K562 (cell line): ENCODE measurements around the gene ANXA4. TPM values are rescaled to one million over a fixed set of nuclear protein-coding genes. Genes with fewer than 3 reads are reported as not detected.
A peak's percentile ranks its signal among the peaks of the same experiment; 100 is the strongest.

Experiments used
- CCAR2 ChIP-seq: fragments of 200-400 bp; formaldehyde crosslinking; IDR thresholded peaks from 2 replicates; pipeline ENCODE4 v1.6.1; 2017; ENCODE audit warnings: mild to moderate bottlenecking, low read depth, low read length
- CEBPB ChIP-seq: fragments of 450-650 bp; IDR thresholded peaks from 2 replicates; pipeline ENCODE4 v1.6.1; 2016; ENCODE audit warnings: missing genetic modification characterization, missing compliant biosample characterization
- CHD4 ChIP-seq: fragments of 200-600 bp; sonication (generic); IDR thresholded peaks from 3 replicates; pipeline ENCODE4 v1.6.1; 2012; ENCODE audit warnings: low read depth, mild to moderate bottlenecking, mixed read lengths, low read length, inconsistent platforms; ENCODE audit not compliant: insufficient read depth, insufficient replicate concordance, poor library complexity, severe bottlenecking
- ELF2 ChIP-seq: fragments of 250-450 bp; sonication (Bioruptor Pico); IDR thresholded peaks from 2 replicates; pipeline ENCODE4 v1.5.0; 2021; ENCODE audit warnings: mild to moderate bottlenecking
- ETS1 ChIP-seq: conservative IDR thresholded peaks from 2 replicates; pipeline ENCODE4 v1.6.1; 2011; ENCODE audit warnings: low read depth, mild to moderate bottlenecking, low read length; ENCODE audit not compliant: control insufficient read depth
- FOS ChIP-seq: IDR thresholded peaks from 3 replicates; pipeline ENCODE4 v1.6.1; 2011; ENCODE audit not compliant: insufficient read length; ENCODE audit errors: extremely low read depth
- FOSL1 ChIP-seq: fragments of 200-800 bp; sonication (Bioruptor generic); conservative IDR thresholded peaks from 2 replicates; pipeline ENCODE4 v1.6.1; 2016; ENCODE audit warnings: missing genetic modification characterization, missing compliant biosample characterization
- FOXP1 ChIP-seq: sonication (generic); formaldehyde crosslinking; IDR thresholded peaks from 2 replicates; pipeline ENCODE4 v1.8.0; 2022; ENCODE audit warnings: mild to moderate bottlenecking, missing genetic modification reagents
- GTF2E2 ChIP-seq: fragments of 200-800 bp; sonication (Bioruptor generic); IDR thresholded peaks from 2 replicates; pipeline ENCODE4 v1.6.1; 2016; ENCODE audit warnings: missing genetic modification characterization, missing compliant biosample characterization
- HCFC1 ChIP-seq: IDR thresholded peaks from 2 replicates; pipeline ENCODE4 v1.6.1; 2012; ENCODE audit warnings: low read depth, low read length, improper control_type of control experiment
- HDAC8 ChIP-seq: fragments of 450-650 bp; IDR thresholded peaks from 2 replicates; pipeline ENCODE4 v1.6.1; 2016; ENCODE audit warnings: mild to moderate bottlenecking, missing genetic modification characterization, moderate library complexity, missing compliant biosample characterization
- HNRNPUL1 ChIP-seq: fragments of 200-400 bp; formaldehyde crosslinking; IDR thresholded peaks from 2 replicates; pipeline ENCODE4 v1.6.1; 2017; ENCODE audit warnings: low read length
- KLF1 ChIP-seq: fragments of 450-650 bp; IDR thresholded peaks from 2 replicates; pipeline ENCODE4 v1.6.1; 2016; ENCODE audit warnings: missing genetic modification characterization, missing compliant biosample characterization
- MTA1 ChIP-seq: fragments of 450-650 bp; IDR thresholded peaks from 2 replicates; pipeline ENCODE4 v1.6.1; 2017; ENCODE audit warnings: borderline replicate concordance
- NR2F6 ChIP-seq: fragments of 450-650 bp; formaldehyde crosslinking; IDR thresholded peaks from 2 replicates; pipeline ENCODE4 v1.4.0; 2020; ENCODE audit warnings: mild to moderate bottlenecking
- SMAD3 ChIP-seq: fragments of 450-650 bp; formaldehyde crosslinking; conservative IDR thresholded peaks from 2 replicates; pipeline ENCODE4 v1.4.0; 2020; ENCODE audit warnings: mild to moderate bottlenecking
- TBL1XR1 ChIP-seq, 2 experiments: IDR thresholded peaks; 2 replicates each; pipeline ENCODE4 v1.6.1; 2012; ENCODE audit warnings: improper control_type of control experiment in 2 of 2, low read length in 2 of 2, mild to moderate bottlenecking in 1 of 2
- ZNF24 ChIP-seq: fragments of 450-650 bp; IDR thresholded peaks from 2 replicates; pipeline ENCODE4 v1.6.1; 2016
- ZNF785 ChIP-seq: fragments of 250-450 bp; sonication (Bioruptor Pico); IDR thresholded peaks from 2 replicates; pipeline ENCODE4 v1.4.0; 2020; ENCODE audit warnings: mild to moderate bottlenecking
- polyA plus RNA-seq, 8 experiments: library from polyadenylated mRNA; depleted of rRNA in 4 of 8; stranded (reverse) in 5 of 8; unstranded in 3 of 8; fragments of >200 nt; fragmentation: Nextera tagmentation in 2 of 8; fragmentation: Illumina TruSeq in 1 of 8; extraction: Ambion mirVana in 2 of 8; extraction: Trizol in 1 of 8; gene quantifications; 2 replicates each; pipeline versions ENCODE4 v1.2.1 to v1.2.3, GENCODE V29; 2011 to 2014; ENCODE audit warnings: inconsistent platforms in 1 of 8, missing spikeins in 1 of 8
- total RNA-seq, 7 experiments: library from RNA; depleted of rRNA in 6 of 7; stranded (reverse); fragments of >200 nt in 6 of 7; fragmentation: Illumina TruSeq in 2 of 7; extraction: Trizol in 2 of 7; gene quantifications; 2 replicates each; pipeline versions ENCODE4 v1.2.1 to v1.2.3, GENCODE V29; 2011 to 2021; ENCODE audit warnings: low replicate concordance in 1 of 7
- TF ChIP-seq, protein P1 (sequence below): fragments of 450-650 bp; IDR thresholded peaks from 2 replicates; pipeline ENCODE4 v1.6.1; 2018; ENCODE audit not compliant: partially characterized antibody
- TF ChIP-seq, protein P2 (sequence below): fragments of 250-450 bp; sonication (Bioruptor Pico); IDR thresholded peaks from 2 replicates; pipeline ENCODE4 v1.8.0; 2022; ENCODE audit warnings: inconsistent platforms
- TF ChIP-seq, protein P3 (sequence below): fragments of 250-450 bp; sonication (Bioruptor Pico); IDR thresholded peaks from 2 replicates; pipeline ENCODE4 v1.4.0; 2020

The ANXA4 gene
- total and polyA plus RNA-seq, 9 of the 15 experiments (the other 6 are each of a cell fraction or from before 2014, with no cell fraction given): 3.4 to 13.6 (median 11.6) TPM

DNA sequence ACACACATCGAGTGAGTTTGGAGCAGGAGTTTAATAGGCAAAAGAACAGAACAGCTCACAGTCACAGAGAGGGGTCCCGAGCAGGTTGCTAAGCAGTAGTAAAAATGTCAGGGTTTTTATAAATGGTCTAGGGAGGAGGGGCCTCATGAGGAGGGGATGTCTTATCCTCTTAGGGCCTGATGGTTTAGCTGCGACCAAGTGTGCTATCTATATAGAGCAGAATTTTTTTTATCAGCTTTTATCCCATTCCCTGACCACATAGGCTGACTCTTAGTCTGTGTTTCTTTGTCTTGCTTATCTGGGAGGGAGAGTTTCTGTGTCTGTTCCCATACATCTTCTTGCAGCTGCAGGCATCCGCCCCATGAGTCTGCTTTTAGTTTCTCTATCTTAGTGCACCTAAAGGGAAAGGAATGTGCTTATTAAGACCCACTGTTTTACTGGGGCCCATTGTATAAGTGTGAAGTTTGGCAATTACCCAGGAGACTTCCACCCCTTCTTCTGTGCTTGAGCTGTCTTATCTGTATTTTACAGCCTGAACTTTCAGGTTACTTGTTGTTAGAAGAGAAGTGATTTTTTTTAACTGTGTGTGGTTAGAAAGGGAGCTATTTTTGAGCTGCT is 57.1 kb downstream of the ANXA4 start (continued):
- TF ChIP-seq SMAD3 (CRISPR knock-in tag) (peak; percentile 92), MTA1 (peak; percentile 92), CCAR2 (no peak), HCFC1 (no peak), CEBPB (tag) (peak; percentile 74), HDAC8 (no peak), ELF2 (no peak), GTF2E2 (tag) (0 out of 2 replicates have a peak, but pooled peaks have one; percentile 62), ZNF24 (no peak), NR2F6 (no peak), ZNF785 (CRISPR knock-in tag) (no peak), KLF1 (tag) (peak; percentile 99), ETS1 (peak; percentile 85), FOS (no peak), CHD4 (no peak), FOXP1 (no peak), FOSL1 (tag) (peak; percentile 97), HNRNPUL1 (no peak), TBL1XR1 (IDR thresholded peaks at IDR 0.05; ENCODE audit: low read length in 2 of 2) (peak; percentile 87 to 91; a peak in 3 of 4 replicates)
- TF ChIP-seq, protein P1, sequence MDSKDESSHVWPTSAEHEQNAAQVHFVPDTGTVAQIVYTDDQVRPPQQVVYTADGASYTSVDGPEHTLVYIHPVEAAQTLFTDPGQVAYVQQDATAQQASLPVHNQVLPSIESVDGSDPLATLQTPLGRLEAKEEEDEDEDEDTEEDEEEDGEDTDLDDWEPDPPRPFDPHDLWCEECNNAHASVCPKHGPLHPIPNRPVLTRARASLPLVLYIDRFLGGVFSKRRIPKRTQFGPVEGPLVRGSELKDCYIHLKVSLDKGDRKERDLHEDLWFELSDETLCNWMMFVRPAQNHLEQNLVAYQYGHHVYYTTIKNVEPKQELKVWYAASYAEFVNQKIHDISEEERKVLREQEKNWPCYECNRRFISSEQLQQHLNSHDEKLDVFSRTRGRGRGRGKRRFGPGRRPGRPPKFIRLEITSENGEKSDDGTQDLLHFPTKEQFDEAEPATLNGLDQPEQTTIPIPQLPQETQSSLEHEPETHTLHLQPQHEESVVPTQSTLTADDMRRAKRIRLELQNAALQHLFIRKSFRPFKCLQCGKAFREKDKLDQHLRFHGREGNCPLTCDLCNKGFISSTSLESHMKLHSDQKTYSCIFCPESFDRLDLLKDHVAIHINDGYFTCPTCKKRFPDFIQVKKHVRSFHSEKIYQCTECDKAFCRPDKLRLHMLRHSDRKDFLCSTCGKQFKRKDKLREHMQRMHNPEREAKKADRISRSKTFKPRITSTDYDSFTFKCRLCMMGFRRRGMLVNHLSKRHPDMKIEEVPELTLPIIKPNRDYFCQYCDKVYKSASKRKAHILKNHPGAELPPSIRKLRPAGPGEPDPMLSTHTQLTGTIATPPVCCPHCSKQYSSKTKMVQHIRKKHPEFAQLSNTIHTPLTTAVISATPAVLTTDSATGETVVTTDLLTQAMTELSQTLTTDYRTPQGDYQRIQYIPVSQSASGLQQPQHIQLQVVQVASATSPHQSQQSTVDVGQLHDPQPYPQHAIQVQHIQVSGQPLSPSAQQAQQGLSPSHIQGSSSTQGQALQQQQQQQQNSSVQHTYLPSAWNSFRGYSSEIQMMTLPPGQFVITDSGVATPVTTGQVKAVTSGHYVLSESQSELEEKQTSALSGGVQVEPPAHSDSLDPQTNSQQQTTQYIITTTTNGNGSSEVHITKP: peak; percentile 84
- TF ChIP-seq, protein P2, sequence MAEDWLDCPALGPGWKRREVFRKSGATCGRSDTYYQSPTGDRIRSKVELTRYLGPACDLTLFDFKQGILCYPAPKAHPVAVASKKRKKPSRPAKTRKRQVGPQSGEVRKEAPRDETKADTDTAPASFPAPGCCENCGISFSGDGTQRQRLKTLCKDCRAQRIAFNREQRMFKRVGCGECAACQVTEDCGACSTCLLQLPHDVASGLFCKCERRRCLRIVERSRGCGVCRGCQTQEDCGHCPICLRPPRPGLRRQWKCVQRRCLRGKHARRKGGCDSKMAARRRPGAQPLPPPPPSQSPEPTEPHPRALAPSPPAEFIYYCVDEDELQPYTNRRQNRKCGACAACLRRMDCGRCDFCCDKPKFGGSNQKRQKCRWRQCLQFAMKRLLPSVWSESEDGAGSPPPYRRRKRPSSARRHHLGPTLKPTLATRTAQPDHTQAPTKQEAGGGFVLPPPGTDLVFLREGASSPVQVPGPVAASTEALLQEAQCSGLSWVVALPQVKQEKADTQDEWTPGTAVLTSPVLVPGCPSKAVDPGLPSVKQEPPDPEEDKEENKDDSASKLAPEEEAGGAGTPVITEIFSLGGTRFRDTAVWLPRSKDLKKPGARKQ (CRISPR knock-in tag): no peak
- TF ChIP-seq, protein P3, sequence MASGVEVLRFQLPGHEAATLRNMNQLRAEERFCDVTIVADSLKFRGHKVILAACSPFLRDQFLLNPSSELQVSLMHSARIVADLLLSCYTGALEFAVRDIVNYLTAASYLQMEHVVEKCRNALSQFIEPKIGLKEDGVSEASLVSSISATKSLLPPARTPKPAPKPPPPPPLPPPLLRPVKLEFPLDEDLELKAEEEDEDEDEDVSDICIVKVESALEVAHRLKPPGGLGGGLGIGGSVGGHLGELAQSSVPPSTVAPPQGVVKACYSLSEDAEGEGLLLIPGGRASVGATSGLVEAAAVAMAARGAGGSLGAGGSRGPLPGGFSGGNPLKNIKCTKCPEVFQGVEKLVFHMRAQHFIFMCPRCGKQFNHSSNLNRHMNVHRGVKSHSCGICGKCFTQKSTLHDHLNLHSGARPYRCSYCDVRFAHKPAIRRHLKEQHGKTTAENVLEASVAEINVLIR (CRISPR knock-in tag): 0 out of 2 replicates have a peak, but pooled peaks have one; percentile 51
